ENCODE data around the gene TBC1D3H. TPM values are rescaled to one million over a fixed set of nuclear protein-coding genes. Genes with fewer than 3 reads are reported as not detected.

Gene TBC1D3H
- total RNA-seq = not detected

DNA sequence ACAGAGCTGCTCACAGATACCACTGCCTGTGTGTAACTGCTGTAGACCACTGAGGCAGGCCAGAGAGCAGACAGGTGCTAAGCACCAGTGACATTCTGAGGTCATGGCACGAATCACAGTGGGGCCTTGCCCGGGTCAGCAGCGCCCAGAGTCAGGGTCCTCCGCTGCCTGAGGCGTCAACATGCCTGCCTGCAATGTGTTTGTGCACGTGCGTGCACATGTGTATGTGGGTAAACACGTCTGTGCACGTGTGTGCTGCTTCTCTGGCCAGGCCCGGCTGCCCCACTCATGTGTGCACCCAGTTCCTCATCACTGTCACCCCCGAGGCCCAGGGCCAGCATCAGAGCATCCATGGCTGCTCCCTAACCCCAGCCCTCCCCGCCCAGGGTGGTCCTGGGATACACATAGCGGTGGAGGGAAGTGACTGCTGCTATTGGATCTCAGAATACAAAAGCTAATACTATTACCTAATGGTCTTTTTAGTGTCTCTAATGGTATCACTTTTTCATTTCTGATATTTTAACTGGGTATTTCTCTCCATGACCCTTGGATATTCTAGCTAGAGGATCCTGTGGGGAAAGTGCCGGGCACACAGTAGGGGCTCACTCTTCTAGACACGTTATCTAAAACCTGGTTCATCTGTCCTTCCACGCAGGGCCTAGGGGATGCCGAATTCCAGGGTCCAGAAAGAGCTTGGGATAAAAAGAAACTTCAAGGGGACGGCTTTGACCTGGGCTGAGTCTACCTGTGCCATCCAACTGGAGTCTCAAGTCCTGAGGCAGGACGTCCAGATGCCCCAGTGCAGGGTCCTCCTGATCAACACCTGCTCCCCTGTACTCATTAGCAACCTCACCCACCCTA is at the start of gene TBC1D3H:
TSS of gene TBC1D3H (minus strand) at position 51 of the 861 bp plus-strand sequence. CDS start 1,540 bp downstream, outside the sequence.

Other genes with a start within 250 kb of the TBC1D3H start
- 4.7 TPM for gene TBC1D3B, start 211.8 kb downstream of the TBC1D3H start, total RNA-seq
- gene CCL3L1, start 191.7 kb downstream of the TBC1D3H start, total RNA-seq = 0.49 TPM
- gene CCL4L2, start 177.4 kb downstream of the TBC1D3H start, total RNA-seq = 5.4 TPM
- gene TBC1D3I, start 123.9 kb downstream of the TBC1D3H start, total RNA-seq = not detected
- 2.2 TPM for gene TBC1D3G, start 64.6 kb downstream of the TBC1D3H start, total RNA-seq
- 27.3 TPM for gene ZNHIT3, start 98.2 kb upstream of the TBC1D3H start, total RNA-seq
- gene MYO19, start 146.4 kb upstream of the TBC1D3H start, total RNA-seq = 54.4 TPM
- gene PIGW, start 146.6 kb upstream of the TBC1D3H start, total RNA-seq = 4.6 TPM
- gene GGNBP2, start 156.5 kb upstream of the TBC1D3H start, total RNA-seq = 73.4 TPM
- gene DHRS11, start 203.4 kb upstream of the TBC1D3H start, total RNA-seq = 5.7 TPM
- 5.3 TPM for gene MRM1, start 213.1 kb upstream of the TBC1D3H start, total RNA-seq